ENCODE data around the gene KLHL1. TPM values are rescaled to one million over a fixed set of nuclear protein-coding genes. Genes with fewer than 3 reads are reported as not detected.

Gene KLHL1
- total and polyA plus RNA-seq, 9 of the 15 experiments (the other 6 are each of a cell fraction or from before 2014, with no cell fraction given) = not detected

DNA sequence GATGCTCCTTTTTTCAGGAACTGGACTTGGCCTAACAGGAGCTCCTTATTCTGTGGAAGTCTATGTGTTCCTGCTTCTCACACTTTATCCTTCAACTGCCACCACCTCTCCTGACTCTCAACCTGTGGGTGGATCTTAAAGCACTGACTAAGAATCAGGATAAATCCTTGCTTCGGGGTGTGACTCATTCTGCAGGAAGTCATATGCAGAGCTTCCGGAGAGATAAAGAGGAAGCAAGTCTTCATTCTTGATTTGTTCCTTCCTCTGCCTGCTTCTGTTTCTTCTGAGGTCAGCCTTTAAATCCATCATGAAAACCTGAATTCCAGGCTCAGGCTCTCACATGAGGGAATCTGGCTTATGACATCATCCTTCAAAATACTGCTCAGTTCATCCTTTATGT lies 137.7 kb downstream of the KLHL1 start:
- intact Hi-C loops (cut with micrococcal nuclease) (no loop called here), in situ Hi-C loops (cut with MboI) (no loop called here)
- H4K20me1 ChIP-seq (replicated peaks; ENCODE audit: control insufficient read depth, insufficient read depth, low read length) = no peaks in the 10 kb centered on the region
- H3K9me3 ChIP-seq (replicated peaks; ENCODE audit: control insufficient read depth, insufficient read depth, low read depth, low read length) = no peaks in the 10 kb centered on the region
- ChIA-PET CTCF (ENCODE audit: low intra/inter-chr PET ratio) (no interaction called here), POLR2A (no interaction called here)
- no peaks in the 10 kb centered on the region for H3K9me1 ChIP-seq (ENCODE audit: control insufficient read depth, insufficient read depth, low read length)
- no peak overlapping the region for H2AFZ ChIP-seq (ENCODE audit: low read depth, low read length)
- H3K9ac ChIP-seq (ENCODE audit: insufficient read depth in 1 of 2, low read depth in 2 of 2, low read length in 2 of 2) = no peak overlapping the region
- ATAC-seq = no peak
- DNase-seq (ENCODE audit: extremely low read depth in 1 of 4, low spot score in 3 of 4) = no peak
- H3K4me1 ChIP-seq (replicated peaks in 1 of 2; ENCODE audit: control insufficient read depth in 2 of 2, insufficient read depth in 2 of 2, low read length in 2 of 2) = no peaks in the 10 kb centered on the region
- no peak for TF ChIP-seq ZNF239 (CRISPR knock-in tag; IDR thresholded peaks at IDR 0.05)
- no peak for TF ChIP-seq ZNF561 (CRISPR knock-in tag; conservative IDR thresholded peaks at IDR 0.05)
- TF ChIP-seq PML (IDR thresholded peaks at IDR 0.05; ENCODE audit: low read length) = no peak
- no peak for TF ChIP-seq ZBTB17 (CRISPR knock-in tag; IDR thresholded peaks at IDR 0.05)
- no peak for TF ChIP-seq JUND (IDR thresholded peaks at IDR 0.05; ENCODE audit: borderline replicate concordance, low read depth, low read length)
- TF ChIP-seq JUND (tag; IDR thresholded peaks at IDR 0.05; ENCODE audit: borderline replicate concordance, low read depth, low read length) = no peak
- no peak for TF ChIP-seq KDM1A (IDR thresholded peaks at IDR 0.05)
- TF ChIP-seq HDGF (IDR thresholded peaks at IDR 0.05) = no peak
- TF ChIP-seq, protein P1, sequence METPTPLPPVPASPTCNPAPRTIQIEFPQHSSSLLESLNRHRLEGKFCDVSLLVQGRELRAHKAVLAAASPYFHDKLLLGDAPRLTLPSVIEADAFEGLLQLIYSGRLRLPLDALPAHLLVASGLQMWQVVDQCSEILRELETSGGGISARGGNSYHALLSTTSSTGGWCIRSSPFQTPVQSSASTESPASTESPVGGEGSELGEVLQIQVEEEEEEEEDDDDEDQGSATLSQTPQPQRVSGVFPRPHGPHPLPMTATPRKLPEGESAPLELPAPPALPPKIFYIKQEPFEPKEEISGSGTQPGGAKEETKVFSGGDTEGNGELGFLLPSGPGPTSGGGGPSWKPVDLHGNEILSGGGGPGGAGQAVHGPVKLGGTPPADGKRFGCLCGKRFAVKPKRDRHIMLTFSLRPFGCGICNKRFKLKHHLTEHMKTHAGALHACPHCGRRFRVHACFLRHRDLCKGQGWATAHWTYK (CRISPR knock-in tag; IDR thresholded peaks at IDR 0.05) = no peak
- WGBS (ENCODE audit: insufficient coverage, low coverage, missing lambda C conversion rate) = 0% methylated on average over 2 of the region's 2 CpGs
- H3K4me2 ChIP-seq (ENCODE audit: insufficient read depth, low read length) = no peak overlapping the region
- FAIRE-seq = no peak
- H3K4me3 ChIP-seq = no peak overlapping the region
- no peaks in the 10 kb centered on the region for H3K79me2 ChIP-seq (ENCODE audit: control insufficient read depth, insufficient read depth, low read length)
- BruUV-seq (replicated peaks) = no TSS peak
- H3K27me3 ChIP-seq (ENCODE audit: control insufficient read depth in 2 of 2, insufficient read depth in 2 of 2, low read length in 2 of 2) = no peaks in the 10 kb centered on the region
- no peak overlapping the region for H3K27ac ChIP-seq (ENCODE audit: extremely low read depth, low read depth, low read length)
- H3K36me3 ChIP-seq (ENCODE audit: control insufficient read depth, insufficient read depth, low read length) = no peaks in the 10 kb centered on the region
